SK-N-MC (cell line): ENCODE data around the gene ASIC4.

ENCODE experiments used
- DNase-seq: peaks from one replicate; pipeline ENCODE4 v3.0.0-alpha.2; 2011; ENCODE audit warnings: low read depth, low spot score
- H3K27ac ChIP-seq: fragments of 200-600 bp; sonication (generic); 2 replicates; pipeline ENCODE4 v1.5.1; 2016; ENCODE audit warnings: mixed run types
- H3K36me3 ChIP-seq: fragments of 200-600 bp; sonication (generic); 2 replicates; pipeline ENCODE4 v1.6.1; 2017; ENCODE audit warnings: antibody characterized with exemption, low read length, mixed read lengths; ENCODE audit not compliant: insufficient read depth
- H3K4me3 ChIP-seq: fragments of 200-600 bp; sonication (generic); 2 replicates; pipeline ENCODE4 v1.5.1; 2016
- H3K9ac ChIP-seq: fragments of 200-600 bp; sonication (generic); 2 replicates; pipeline ENCODE4 v1.8.0; 2017; ENCODE audit warnings: mixed run types, mixed read lengths; ENCODE audit not compliant: insufficient read length
- H3K9me3 ChIP-seq: fragments of 200-600 bp; sonication (generic); 2 replicates; pipeline ENCODE4 v1.6.1; 2017; ENCODE audit warnings: low read depth, mild to moderate bottlenecking, antibody characterized with exemption, low read length, moderate library complexity, mixed read lengths
- EZH2 ChIP-seq: fragments of 200-600 bp; sonication (generic); IDR thresholded peaks from one replicate; pipeline ENCODE4 v1.6.1; 2017; ENCODE audit warnings: antibody characterized with exemption
- FOXP2 ChIP-seq: optimal IDR thresholded peaks from 2 replicates; pipeline ENCODE3; 2011; ENCODE audit warnings: mild to moderate bottlenecking, moderate library complexity; ENCODE audit not compliant: insufficient read depth; ENCODE audit errors: extremely low read length, control extremely low read depth
- POLR2AphosphoS5 ChIP-seq: IDR thresholded peaks from 2 replicates; pipeline ENCODE4 v1.6.1; 2012; ENCODE audit warnings: mild to moderate bottlenecking, low read depth, low read length, borderline replicate concordance

Gene ASIC4

GRCh38 chr2:219540784-219541504, 26.7 kb downstream of the ASIC4 start:
- no peak for TF ChIP-seq EZH2
- TF ChIP-seq POLR2AphosphoS5, result no peak
- TF ChIP-seq FOXP2, result no peak
- no peak for DNase-seq
- Histone ChIP-seq H3K9me3 (no peaks in the 10 kb centered on the region), H3K27ac (no peak overlapping the region), H3K36me3 (no peaks in the 10 kb centered on the region), H3K9ac (no peak overlapping the region), H3K4me3 (no peak overlapping the region)

- Histone ChIP-seq H3K27ac (no peak overlapping the region), H3K4me3 (peak overlapping the region; percentile 83), H3K9me3 (no peaks in the 10 kb centered on the region), H3K9ac (no peak overlapping the region), H3K36me3 (no peaks in the 10 kb centered on the region)
- TF ChIP-seq POLR2AphosphoS5 (no peak), EZH2 (no peak), FOXP2 (no peak)
- no peak for DNase-seq
These were observed 27.4 kb downstream of the ASIC4 start for GRCh38 chr2:219541611-219542180.

DNA sequence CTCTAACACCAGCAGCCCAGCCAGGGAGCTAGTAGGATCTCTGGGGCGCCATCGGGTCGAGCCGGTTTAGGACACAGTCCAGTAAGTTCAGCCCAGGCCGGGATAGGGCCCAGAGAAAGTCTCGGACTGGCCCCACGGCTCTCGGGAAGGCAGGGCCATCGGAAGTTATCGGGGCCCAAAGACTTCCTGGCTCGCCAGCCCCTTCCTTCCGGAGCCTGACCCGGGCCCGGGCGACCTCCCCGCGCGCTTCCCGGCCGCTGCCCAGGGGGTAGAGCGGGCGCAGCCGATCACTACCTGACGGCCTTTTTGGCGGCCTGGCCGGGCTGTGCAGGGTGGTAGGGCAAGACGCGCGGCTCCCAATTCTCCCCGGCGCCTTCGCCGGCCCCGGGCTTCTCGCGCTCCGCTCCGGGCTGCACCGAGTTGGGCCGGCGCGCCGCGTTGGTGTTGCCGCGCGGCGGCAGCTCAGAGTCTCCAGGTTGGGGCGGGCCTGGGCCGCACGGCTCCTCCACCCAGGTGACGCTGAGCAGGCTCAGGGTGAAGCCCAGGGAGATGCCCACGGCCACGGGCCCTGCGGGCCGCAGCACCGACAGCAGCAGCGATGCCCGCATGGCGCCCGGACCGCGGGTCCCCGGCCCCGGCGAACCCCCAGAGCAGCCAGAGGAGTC, 28.8 kb downstream of the ASIC4 start:
- Histone ChIP-seq H3K27ac (no peak overlapping the region), H3K9me3 (no peaks in the 10 kb centered on the region), H3K9ac (peak overlapping the region; percentile 59), H3K36me3 (no peaks in the 10 kb centered on the region), H3K4me3 (peak overlapping the region; percentile 78)
- TF ChIP-seq POLR2AphosphoS5 (no peak), EZH2 (no peak), FOXP2 (no peak)
- DNase-seq, result no peak

- no peaks in the 10 kb centered on the region for H3K36me3 ChIP-seq
- H3K4me3 ChIP-seq, result peak within 1 kb of the TSS; percentile 78
- peak within 1 kb of the TSS; percentile 59 for H3K9ac ChIP-seq
- H3K27ac ChIP-seq, result no peak within 1 kb of the TSS
- TF ChIP-seq FOXP2, result peak; percentile 92
- TF ChIP-seq POLR2AphosphoS5, result peak; percentile 36; the same call in 1 of the 2 replicates
- no peak for TF ChIP-seq EZH2
- no peaks in the 10 kb centered on the region for H3K9me3 ChIP-seq
- peak; percentile 70 for DNase-seq
These were observed 29.5 kb downstream of the ASIC4 start, which contains the start of the genes CHPF and TMEM198 for GRCh38 chr2:219543596-219544358. CHPF (minus strand) TSS chr2:219543809; CDS start chr2:219543538, 271 bp downstream. TMEM198 (plus strand) TSS chr2:219544028; CDS start chr2:219544728, 700 bp downstream.

- H3K9me3 ChIP-seq, result no peaks in the 10 kb centered on the region
- DNase-seq, result no peak
- TF ChIP-seq POLR2AphosphoS5 (no peak), FOXP2 (no peak), EZH2 (no peak)
- no peak overlapping the region for H3K4me3 ChIP-seq
- no peak overlapping the region for H3K9ac ChIP-seq
- H3K27ac ChIP-seq, result no peak overlapping the region
- no peaks in the 10 kb centered on the region for H3K36me3 ChIP-seq
These were observed 30.3 kb downstream of the ASIC4 start for GRCh38 chr2:219544567-219544966.

- H3K9ac ChIP-seq, result no peak overlapping the region
- H3K27ac ChIP-seq, result no peak overlapping the region
- no peak for DNase-seq
- H3K36me3 ChIP-seq, result no peaks in the 10 kb centered on the region
- no peak overlapping the region for H3K4me3 ChIP-seq
- H3K9me3 ChIP-seq, result no peaks in the 10 kb centered on the region
- TF ChIP-seq EZH2, result no peak
- TF ChIP-seq FOXP2, result no peak
- TF ChIP-seq POLR2AphosphoS5, result no peak
These were observed 31.1 kb downstream of the ASIC4 start for GRCh38 chr2:219545295-219545942.

DNA sequence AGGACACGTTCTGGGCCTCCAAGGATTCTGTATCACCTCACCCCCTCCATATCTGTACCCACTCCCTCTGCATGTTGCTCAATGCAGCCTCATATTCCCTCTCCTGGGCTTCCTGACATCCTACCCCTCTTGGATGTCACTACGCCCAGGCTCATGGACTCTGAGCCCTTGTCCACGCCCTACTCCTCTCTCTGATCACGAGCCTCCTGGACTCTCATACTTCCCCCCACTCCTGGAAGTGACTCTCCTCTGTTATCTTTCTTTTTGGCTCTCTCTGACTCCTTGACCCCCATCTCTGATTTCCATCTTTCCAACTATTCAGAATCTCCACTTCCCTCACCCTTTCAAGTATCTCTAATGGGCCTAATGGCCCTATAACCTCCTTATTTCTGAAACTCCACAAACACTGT, 31.7 kb downstream of the ASIC4 start:
- H3K9me3 ChIP-seq, result no peaks in the 10 kb centered on the region
- H3K27ac ChIP-seq, result no peak overlapping the region
- no peaks in the 10 kb centered on the region for H3K36me3 ChIP-seq
- no peak overlapping the region for H3K4me3 ChIP-seq
- no peak for DNase-seq
- no peak for TF ChIP-seq FOXP2
- no peak for TF ChIP-seq EZH2
- no peak for TF ChIP-seq POLR2AphosphoS5
- no peak overlapping the region for H3K9ac ChIP-seq
